ENCODE data around the gene UIMC1.

DNA sequence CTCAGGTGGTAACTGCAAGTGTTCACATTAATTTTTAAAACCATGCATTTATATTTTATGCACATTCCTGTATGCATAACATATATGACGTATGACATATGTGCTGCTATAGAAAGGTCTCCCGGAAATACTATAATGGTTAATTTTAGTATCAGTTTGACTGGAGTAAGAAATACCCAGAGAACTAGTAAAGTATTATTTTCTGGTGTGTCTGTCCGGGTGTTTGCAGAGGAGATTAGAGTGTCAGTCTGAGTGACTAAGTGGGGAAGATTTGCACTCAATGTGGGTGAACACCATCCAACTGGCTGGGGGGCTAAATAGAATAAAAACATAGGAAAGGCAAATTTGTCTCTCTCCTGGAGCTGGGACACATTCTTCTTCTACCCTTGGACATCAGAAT lies 26.9 kb downstream of the UIMC1 start:
- TF ChIP-seq, protein P1, sequence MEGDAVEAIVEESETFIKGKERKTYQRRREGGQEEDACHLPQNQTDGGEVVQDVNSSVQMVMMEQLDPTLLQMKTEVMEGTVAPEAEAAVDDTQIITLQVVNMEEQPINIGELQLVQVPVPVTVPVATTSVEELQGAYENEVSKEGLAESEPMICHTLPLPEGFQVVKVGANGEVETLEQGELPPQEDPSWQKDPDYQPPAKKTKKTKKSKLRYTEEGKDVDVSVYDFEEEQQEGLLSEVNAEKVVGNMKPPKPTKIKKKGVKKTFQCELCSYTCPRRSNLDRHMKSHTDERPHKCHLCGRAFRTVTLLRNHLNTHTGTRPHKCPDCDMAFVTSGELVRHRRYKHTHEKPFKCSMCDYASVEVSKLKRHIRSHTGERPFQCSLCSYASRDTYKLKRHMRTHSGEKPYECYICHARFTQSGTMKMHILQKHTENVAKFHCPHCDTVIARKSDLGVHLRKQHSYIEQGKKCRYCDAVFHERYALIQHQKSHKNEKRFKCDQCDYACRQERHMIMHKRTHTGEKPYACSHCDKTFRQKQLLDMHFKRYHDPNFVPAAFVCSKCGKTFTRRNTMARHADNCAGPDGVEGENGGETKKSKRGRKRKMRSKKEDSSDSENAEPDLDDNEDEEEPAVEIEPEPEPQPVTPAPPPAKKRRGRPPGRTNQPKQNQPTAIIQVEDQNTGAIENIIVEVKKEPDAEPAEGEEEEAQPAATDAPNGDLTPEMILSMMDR (IDR thresholded peaks at IDR 0.05) = no peak
- TF ChIP-seq POLR2A (IDR thresholded peaks at IDR 0.05) = no peak
